GM19099 (cell line): ENCODE data around the gene TM4SF18.

Source experiments
- POLR2A ChIP-seq: IDR thresholded peaks from 3 replicates; pipeline ENCODE4 v1.6.1; 2011; ENCODE audit warnings: low read depth; ENCODE audit not compliant: insufficient read length; ENCODE audit errors: extremely low read depth

Gene TM4SF18

GRCh38 chr3:149371001-149371722 lies 37.7 kb upstream of the TM4SF18 start:
- no peak for TF ChIP-seq POLR2A

GRCh38 chr3:149369991-149370866 lies 36.8 kb upstream of the TM4SF18 start:
- TF ChIP-seq POLR2A, result no peak

- TF ChIP-seq POLR2A, result no peak
Measured at GRCh38 chr3:149368674-149369497, 35.5 kb upstream of the TM4SF18 start.

GRCh38 chr3:149368201-149368673 lies 34.8 kb upstream of the TM4SF18 start:
- no peak for TF ChIP-seq POLR2A

- TF ChIP-seq POLR2A, result no peak
Measured at GRCh38 chr3:149366941-149367840, 33.8 kb upstream of the TM4SF18 start.

GRCh38 chr3:149366031-149366430 lies 32.6 kb upstream of the TM4SF18 start:
- no peak for TF ChIP-seq POLR2A

GRCh38 chr3:149364624-149365023 lies 31.2 kb upstream of the TM4SF18 start:
- no peak for TF ChIP-seq POLR2A

- no peak for TF ChIP-seq POLR2A
Measured at GRCh38 chr3:149363053-149363452, 29.6 kb upstream of the TM4SF18 start.

GRCh38 chr3:149362366-149362765 lies 28.9 kb upstream of the TM4SF18 start:
- no peak for TF ChIP-seq POLR2A

- no peak for TF ChIP-seq POLR2A
Measured at GRCh38 chr3:149356630-149357029, 23.2 kb upstream of the TM4SF18 start.

- TF ChIP-seq POLR2A, result no peak
Measured at GRCh38 chr3:149356044-149356592, 22.7 kb upstream of the TM4SF18 start.

GRCh38 chr3:149353581-149354184 lies 20.2 kb upstream of the TM4SF18 start:
- no peak for TF ChIP-seq POLR2A

- no peak for TF ChIP-seq POLR2A
Measured at GRCh38 chr3:149352556-149352955, 19.1 kb upstream of the TM4SF18 start.
